Right ventricle myocardium inferior (tissue), 1 donor: Measurements from ENCODE around the gene KCNA10. TPM values are rescaled to one million over a fixed set of nuclear protein-coding genes. Genes with fewer than 3 reads are reported as not detected.

ENCODE experiments used
- ATAC-seq: fragments of 200-7000 bp; cut with Tn5 transposase; one replicate; pipeline ENCODE4 v1.9.1; 2020; ENCODE audit warnings: mild to moderate bottlenecking, moderate library complexity
- DNase-seq: peaks from one replicate; pipeline ENCODE4 v3.0.0; 2021; ENCODE audit errors: missing footprints
- intact Hi-C: fragments of 100-400 bp; cut with DNase I; formaldehyde crosslinking; loops from one replicate; pipeline ENCODE4 v1.11.0; 2022
- total RNA-seq: library from RNA; stranded (reverse); fragmentation: NEBNext Ultra II Directional; extraction: Animal tissue kit (Norgen Biotek cat#: 25700); gene quantifications from one replicate; pipeline ENCODE4 v1.2.1, GENCODE V29; 2021
- donor health status: DM: no; HTN: yes; CAD: no; lungs with severe emphysema.

The KCNA10 gene
- total RNA-seq, 1 donor from 2014 or later: not detected

DNA sequence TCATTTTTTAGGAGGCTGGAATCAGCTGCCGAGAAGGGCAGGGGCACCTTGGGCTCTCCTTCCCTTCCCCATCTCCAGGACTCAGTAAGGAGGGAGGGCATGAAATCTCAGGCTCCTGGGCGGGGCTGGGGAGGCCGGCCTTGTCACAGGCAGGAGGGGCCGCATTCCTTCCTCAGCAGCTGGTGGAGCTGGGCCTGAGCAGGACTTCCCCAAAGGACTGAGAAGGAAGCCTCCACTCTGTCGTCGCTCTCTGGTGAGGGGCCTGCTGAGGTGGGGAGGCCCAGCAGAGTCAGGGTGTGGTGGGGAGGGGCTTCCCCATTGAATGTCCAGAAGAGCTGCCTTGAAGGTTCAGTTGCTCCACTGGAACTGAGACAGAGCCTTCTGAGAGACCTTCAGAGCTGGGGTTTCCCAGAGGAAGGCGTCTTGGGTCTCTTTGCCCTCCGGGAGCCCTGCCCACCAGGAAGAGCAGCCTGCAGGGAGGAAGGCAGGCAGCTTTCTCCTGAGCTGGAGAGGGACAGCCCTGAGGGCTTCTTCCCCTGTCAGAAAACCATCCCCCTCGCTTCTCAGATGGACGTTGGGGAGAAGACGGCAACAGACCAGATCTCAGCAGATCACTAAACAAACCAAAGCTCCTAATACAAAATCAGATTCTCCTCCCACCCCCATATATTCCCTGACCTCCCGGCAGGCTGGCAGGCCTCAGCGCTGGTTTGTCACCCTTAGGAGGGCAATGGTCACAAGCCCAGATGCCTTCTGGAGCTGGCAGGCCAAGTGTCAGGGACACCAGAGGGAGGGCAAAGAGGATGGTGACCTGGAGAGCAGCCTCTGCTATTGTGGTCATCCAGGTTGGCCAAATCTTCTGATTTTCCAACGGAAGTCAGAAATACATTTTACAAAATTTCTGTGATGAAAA is 10.7 kb downstream of the KCNA10 start:
- intact Hi-C loops: no loop called here
- ATAC-seq: peak; percentile 73
- peak; percentile 83 for DNase-seq

DNA sequence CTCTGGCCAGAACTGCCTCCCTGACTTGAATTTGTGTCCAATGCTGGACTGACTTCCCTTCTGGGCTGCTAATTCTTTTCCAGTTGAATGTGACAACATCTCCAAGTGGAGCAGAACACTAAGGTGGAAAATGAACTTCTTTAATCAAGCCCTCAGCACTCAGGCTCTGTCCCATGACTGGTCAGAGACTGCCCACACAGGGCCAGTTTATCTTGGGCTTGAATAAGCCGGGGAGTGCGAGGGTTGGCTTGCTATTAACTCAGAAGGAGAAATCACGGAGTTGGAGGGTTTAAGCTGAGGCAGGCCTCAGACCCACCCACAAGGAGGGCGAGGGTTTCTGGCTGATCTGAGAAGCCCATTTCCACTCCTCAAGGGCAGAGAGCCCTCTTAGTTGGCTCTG is 12.4 kb downstream of the KCNA10 start:
- intact Hi-C loops: no loop called here
- ATAC-seq: no peak
- no peak for DNase-seq

DNA sequence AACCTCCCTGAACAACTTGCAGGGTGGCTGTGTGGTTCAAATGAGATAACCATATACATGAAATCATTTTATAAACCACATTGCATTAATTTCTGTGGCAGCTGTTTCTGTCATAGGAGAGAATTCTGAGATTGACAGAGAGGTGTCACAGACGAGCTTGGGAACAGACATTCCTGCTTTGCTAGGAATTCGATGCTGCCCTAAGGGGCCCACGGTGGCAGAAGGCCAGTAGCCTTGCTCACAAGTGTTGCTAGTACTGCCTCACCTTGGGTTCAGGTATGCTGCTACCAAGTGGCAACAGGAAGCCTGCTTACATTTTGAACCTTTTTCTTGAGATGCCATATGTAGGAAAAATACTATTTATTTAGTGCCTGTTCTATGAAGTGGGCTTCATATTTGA is 13.4 kb downstream of the KCNA10 start:
- no peak for DNase-seq
- ATAC-seq: no peak
- intact Hi-C loops: no loop called here

DNA sequence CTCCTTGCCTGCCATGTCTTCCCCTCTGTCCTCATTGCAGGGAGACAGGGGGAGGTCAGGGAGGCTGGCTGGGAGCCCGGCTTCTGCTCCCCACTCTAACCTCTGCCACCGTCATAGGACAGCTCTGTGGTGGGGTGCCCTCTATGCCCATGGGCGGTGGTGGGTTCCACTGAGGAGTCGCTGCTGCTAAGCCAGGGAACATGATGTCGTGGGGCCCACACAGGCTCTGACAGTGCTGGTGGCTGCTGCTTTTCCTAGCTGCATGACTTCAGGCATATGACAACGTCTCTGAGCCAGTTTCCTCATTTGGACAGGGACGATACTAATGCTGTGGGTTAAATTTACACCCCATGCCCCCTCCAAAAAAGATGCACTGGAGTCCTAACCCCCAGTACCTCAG is 14.7 kb downstream of the KCNA10 start:
- intact Hi-C loops: no loop called here
- ATAC-seq (no peak), DNase-seq (no peak)

DNA sequence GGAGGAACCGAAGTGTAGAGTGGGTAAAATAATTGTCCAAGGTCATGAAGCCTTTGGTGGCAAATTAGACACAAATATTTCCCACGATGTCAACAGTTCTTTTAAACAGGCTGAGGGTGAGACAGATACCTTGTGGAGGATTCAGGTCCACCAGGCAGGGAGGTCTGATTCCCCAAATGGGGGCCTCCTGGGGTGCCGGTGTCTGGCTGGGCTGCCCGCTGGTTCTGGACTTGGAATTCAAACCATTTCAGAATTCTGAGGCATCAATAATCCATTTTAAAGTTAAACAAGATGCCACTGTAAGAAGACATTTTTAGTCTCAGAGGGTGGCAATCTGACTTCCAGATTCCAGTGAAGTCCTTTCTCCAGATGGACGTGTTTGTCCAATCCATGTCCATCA is 15.5 kb downstream of the KCNA10 start:
- intact Hi-C loops: no loop called here
- no peak for ATAC-seq
- DNase-seq: no peak

DNA sequence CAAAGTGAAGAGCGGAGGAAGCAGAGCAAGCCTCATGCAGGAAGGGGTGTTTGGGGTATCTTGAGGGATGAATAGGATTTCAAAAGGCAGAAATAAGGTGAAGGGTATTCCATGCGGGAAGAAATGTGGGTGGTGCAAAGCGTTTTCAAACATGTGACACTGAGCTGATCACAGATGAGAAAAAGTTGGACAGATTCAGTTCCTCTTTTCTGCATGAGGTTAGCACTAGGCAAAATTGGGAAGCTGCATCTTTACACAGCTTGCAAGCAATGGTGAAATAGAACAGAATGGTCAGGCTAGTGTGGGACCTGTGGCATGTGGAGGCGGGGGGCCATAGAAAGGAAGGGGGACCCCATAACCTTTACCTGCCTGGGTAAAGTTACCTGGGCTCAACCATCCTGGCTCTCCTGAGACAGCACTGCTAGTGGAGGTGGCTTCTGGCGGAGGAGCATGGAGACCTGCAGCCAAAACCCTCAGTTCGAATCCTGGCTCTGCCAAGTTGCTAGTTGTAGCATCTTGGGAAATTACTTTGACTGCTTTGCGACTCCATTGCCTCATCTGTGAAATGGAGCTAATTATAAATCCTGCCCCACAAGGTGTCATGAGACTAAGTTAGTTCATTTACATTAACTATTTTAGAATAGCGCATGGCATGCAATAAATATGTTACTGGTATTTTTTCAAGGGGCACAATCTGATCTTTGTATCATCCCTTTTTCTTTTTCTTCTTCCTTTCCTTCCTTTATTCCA is 16.4 kb downstream of the KCNA10 start:
- intact Hi-C loops: no loop called here
- ATAC-seq (no peak), DNase-seq (no peak)

DNA sequence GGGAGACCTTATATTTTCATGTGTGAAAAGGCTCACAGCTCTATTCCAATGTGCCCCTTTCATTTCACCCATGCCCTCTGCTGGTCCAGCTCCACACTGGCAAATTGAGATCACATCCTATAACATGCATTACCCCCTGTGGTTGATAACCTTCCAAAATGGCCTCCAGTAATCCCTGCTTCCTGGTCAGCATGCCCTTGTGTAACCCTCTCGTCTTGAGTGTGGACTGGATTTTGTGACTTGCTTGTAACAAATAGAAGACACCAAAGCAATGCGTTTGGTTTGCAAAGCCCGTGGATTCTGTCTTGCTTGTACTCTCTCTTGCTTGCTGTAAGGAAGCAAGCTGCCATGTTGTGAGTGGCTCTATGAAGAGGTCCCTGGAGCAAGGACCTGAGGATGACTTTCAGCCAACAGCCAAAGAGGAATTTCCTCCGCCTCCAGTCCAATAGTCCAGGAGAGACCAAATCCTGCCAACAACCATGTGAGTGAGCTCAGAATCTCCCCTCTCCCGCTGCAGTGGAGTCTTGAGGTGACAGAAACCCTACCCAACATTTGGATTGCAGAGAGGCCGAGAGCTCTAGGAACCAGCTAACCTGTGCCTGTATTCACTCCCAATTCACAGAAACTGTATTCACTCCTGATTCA is 17.4 kb downstream of the KCNA10 start:
- ATAC-seq (no peak), DNase-seq (no peak)
- intact Hi-C loops: no loop called here

DNA sequence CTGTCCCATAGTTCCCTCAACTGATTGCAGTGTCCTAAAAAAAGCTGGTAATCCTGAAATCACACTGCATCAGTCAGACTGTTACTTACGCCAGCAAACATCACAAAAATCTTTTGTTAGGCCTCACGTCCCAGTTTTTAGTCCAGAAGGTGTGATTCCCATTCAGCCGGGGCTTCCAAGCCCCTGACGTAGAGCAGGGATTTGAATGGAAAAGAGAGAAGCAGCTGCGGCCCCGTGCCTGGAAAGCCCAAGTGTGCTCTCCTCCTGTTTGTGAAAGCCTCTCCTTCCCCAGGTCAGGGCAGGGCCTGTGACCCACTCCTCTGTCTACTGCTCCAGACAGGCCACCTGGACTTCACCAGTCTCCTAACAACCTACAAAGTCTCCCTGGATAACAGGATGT is 20.7 kb downstream of the KCNA10 start:
- intact Hi-C loops: loop anchor here (5.0 kb wide), 1 partner anchor 291 kb away; no protein-coding TSS in a partner anchor
- ATAC-seq (no peak), DNase-seq (no peak)

DNA sequence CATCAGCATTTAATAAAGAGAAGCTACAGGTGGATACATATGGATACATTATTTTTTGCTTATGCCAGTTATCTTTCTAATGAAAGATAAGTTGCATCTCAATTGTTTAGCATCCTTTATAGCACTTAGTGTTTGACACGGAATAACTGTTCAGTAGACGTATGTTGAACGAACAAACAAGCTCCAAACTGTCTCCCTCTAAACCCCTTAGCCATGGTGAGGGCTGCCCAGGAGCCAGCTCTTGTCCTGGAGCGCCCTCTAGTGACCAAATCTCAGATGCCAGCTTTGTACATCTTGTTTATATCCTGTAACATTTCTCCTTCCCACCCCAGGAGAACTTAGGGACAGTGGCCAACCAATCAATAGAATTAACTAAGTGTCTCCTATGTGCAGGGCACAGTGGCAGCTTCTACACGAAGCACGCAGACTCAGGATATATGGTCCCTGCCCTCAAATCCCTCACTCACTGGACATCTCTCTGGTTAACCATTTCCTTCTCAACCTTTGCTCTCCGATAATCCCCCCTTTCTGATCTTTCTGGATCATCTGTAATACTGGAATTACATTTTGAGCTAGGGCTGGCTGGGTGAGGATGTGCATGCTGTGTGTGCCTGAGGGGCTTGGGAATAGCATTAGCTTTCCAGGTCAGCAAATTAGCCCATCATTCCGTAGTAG is 22.9 kb downstream of the KCNA10 start:
- ATAC-seq (peak; percentile 75), DNase-seq (no peak)
- intact Hi-C loops: loop anchor here (2.0 to 5.0 kb wide), 2 partner anchors 83 to 289 kb away; no protein-coding TSS in a partner anchor

DNA sequence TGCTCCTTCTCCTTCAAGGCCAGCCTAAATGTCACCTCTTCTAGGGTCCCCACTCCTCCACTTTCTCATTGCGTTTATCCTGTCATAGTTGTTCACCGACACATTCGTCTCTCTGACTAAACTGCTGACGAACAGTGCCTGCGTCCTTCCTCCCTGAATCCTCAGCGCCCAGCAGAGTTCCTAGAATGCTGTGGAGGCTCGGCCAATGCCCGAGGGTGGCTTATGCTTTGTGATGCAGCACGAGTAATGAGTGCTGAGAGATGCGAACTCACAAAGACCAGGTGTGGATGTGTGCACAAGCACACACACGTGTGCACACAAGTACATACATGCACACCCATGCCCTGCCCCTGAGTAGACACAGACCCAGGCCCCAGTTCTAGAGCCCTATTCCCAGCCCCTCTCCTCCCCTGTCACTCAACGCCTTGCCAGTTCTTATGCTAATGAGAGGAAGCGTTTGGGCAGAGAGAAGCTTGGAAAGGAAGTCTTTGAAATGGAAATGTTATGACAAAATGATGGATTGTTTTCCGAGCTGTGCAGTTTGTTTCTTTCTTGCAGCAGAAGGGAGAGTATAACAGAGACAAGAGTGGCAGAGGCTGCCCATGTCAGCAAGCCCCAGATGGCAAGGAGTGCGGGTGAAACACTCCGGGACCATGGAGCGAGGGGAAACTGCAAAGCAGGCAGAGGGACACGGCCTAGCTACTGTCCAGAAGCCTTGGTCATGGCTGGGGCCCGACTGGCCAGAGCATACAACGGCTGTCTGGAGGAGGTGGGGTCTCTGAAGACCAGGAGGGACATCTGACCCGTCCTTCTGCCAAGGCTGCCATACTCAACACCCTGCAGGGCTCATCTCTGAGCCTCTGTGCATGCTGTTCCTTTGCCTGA is 24.2 kb downstream of the KCNA10 start:
- ATAC-seq (no peak), DNase-seq (no peak)
- intact Hi-C loops: loop anchor here (2.0 to 5.0 kb wide), 2 partner anchors 82 to 287 kb away; no protein-coding TSS in a partner anchor

DNA sequence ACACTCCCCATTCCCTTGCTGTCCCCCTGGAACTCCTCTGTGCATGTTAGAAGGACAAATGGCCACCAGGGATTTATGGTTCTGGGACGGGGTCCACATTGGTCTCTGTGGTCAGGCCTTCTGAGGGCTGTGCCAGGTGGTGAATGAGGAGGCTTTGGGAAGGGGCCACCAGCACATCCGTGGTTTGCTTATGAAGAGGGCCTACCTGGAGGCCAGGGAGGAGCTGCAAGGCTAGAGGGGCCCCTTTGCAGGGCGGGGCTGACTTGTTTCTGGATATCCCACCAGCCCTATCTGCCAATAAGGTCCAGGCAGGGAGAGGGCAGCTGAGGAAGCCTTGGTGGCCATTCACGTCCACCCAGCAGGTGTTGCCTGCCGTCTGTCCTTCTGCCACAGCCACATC is 24.9 kb downstream of the KCNA10 start:
- intact Hi-C loops: loop anchor here (2.0 kb wide), 1 partner anchor 81 kb away; no protein-coding TSS in a partner anchor
- DNase-seq (no peak), ATAC-seq (no peak)

DNA sequence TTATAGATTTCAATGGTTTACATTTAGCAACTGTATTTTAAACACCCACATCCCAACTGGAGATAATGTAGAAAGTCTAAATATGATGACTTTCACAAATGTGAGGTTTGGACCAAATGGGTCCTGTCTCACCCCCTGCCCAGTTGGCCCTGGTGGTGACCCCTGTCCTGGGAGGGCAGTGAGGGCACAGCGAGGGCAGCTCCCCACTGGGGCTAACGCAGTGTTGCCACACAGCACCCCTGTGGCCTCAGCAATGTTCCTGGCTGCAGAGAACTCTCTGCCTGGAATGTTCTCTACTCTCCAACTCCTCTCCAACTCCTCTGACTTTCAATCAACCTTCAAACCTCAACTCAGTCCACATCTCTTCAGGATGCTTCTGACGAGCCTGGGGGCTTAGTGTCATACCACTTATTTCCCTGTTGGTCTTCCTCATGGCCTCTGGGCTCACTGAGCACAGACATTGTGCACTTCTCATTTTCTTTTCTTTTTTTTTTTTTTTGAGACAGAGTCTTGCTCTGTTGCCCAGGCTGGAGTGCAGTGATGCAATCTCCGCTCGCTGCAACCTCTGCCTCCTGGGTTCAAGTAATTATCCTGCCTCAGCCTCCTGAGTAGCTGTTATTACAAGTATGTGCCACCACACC is 25.8 kb downstream of the KCNA10 start:
- intact Hi-C loops: no loop called here
- DNase-seq: no peak

DNA sequence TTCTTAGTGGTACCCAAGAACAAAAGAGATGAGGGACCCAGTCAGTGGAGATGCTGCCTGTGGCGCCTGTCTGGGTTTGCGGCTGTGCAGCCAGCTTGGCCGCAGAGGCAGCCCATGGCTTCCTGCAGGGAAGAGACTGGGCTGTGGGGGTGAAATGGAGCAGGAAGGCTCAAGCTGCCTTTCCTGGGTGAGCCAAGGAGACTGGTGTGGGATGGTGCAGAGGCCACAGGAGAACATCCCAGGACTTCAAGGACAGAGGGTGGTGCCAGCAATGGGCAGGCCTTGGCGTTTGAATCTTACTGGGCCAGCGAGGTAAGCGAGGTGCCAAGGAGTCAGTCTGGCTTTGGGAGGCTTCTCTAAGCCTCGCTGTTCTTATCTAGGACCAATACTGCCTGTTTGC is 26.4 kb downstream of the KCNA10 start:
- intact Hi-C loops: no loop called here
- ATAC-seq (no peak), DNase-seq (no peak)

More for the DNA sequence above, 25.8 kb downstream of the KCNA10 start:
- no peak for ATAC-seq

DNA sequence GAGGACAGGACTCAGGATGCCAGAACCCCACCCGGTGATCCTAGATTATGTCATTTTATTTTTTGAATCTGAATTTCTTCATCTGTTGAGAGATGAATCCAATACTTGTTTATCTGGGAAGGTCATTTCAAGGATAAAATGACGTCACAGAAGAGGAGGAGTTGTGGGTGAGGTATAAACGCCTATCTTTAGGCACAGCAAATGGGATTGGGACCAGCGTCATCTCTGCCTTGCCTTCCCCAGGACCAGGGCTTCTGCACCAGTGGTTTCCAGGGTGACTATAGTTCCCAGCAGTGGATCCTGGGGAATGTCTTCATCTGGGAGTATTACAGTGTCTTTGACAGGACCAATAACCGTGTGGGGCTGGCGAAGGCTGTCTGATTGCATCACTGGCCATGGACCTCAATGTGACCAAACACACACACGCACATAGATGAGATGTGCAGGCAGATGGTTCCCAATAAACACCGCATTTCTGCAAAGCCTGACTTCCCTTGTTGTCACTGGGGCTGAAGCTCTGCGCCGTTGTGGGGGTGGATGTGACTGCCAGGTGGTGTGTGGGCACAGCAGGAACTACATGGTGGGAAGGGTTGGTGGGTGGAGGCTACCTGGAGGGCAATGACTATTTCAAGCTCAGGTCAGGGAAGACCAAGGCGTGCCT is 28.1 kb downstream of the KCNA10 start:
- ATAC-seq: no peak
- intact Hi-C loops: no loop called here
- no peak for DNase-seq

DNA sequence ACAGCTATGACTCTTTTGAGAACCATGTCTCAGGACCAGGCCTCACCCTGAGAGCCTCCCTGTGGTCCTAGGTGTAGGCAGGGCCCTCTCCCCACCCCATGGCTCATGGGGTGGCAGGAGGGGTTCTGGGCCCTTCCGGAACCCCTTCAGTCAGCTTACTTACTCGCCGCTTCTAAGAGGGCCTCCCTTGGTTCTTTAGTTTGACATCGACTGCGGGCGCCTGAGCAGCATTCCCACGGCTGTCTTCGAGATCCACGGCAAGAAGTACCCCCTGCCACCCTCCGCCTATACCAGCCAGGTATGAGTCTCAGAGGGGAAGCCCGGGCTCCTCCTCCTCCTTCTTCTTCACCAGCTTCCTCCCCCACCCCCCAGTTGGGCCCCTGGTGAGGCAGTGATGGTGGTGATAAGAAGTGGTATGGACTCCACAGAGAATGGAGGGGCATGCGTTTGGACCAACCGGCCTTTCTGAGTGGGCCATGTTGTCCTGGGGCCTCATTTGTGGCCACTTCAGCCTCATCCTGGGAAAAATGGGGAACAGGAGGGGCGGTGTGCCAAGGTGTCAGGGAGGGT is 28.9 kb downstream of the KCNA10 start:
- intact Hi-C loops: no loop called here
- ATAC-seq (no peak), DNase-seq (no peak)

DNA sequence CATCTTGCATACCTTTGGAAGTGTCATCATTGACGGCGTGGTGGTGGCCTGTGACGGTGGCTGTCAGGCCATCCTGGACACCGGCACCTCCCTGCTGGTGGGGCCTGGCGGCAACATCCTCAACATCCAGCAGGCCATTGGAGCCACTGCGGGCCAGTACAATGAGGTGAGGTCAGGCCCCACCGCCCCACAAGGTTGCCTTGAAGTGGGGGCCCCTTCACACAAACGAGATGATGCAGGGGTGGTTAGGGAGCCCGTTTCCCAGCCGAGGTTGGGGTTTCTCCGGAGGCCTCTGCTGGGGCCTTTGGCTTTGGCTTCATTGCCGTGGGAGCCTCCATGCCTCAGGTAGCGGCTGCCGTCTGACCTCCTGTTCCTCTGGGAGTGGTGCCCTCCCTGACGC is 29.6 kb downstream of the KCNA10 start:
- no peak for DNase-seq
- intact Hi-C loops: no loop called here
- no peak for ATAC-seq

DNA sequence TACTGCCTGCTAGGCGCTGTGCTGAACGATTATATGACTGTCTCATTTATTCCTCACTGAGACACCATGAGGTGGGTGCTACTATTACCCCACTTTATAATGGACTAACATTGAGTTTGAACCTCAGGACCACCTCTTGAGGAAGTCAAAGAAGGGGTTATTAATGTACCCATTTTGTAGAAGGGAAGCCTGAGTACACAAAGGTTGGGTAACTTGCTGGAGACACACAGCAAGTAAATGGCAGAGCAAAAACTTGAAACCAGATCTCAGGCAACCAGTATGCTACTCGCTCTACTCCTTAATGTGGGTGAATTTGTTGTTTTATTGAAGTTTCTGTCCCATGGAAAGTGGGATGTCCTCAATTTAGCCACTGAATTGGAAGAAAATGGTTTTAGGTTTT is 30.1 kb downstream of the KCNA10 start:
- intact Hi-C loops: no loop called here
- DNase-seq (no peak), ATAC-seq (no peak)
